K562 (cell line): Measurements from ENCODE around the gene SNX3. TPM values are rescaled to one million over a fixed set of nuclear protein-coding genes. Genes with fewer than 3 reads are reported as not detected.

Source experiments
- CBFA2T3 ChIP-seq: fragments of 450-650 bp; IDR thresholded peaks from 2 replicates; pipeline ENCODE4 v1.6.1; 2017
- DDX20 ChIP-seq: fragments of 450-650 bp; IDR thresholded peaks from 2 replicates; pipeline ENCODE4 v1.6.1; 2016; ENCODE audit warnings: missing genetic modification characterization, low read depth, mild to moderate bottlenecking, missing compliant biosample characterization, moderate library complexity
- DIDO1 ChIP-seq: fragments of 450-650 bp; IDR thresholded peaks from 2 replicates; pipeline ENCODE4 v1.6.1; 2016; ENCODE audit warnings: low read depth, missing biosample characterization, missing genetic modification characterization
- DLX4 ChIP-seq: fragments of 250-450 bp; sonication (Bioruptor Pico); IDR thresholded peaks from 2 replicates; pipeline ENCODE4 v1.6.1; 2021; ENCODE audit warnings: mild to moderate bottlenecking
- HEY1 ChIP-seq: fragments of 250-450 bp; sonication (Bioruptor Pico); IDR thresholded peaks from 2 replicates; pipeline ENCODE4 v1.5.0; 2020; ENCODE audit warnings: mild to moderate bottlenecking, moderate library complexity, borderline replicate concordance
- KAT2B ChIP-seq: IDR thresholded peaks from one replicate; pipeline ENCODE4 v1.6.1; 2012; ENCODE audit warnings: low read depth, mild to moderate bottlenecking, control low read depth, inconsistent platforms, low read length, moderate library complexity
- KDM5B ChIP-seq: fragments of 200-600 bp; sonication (generic); IDR thresholded peaks from 2 replicates; pipeline ENCODE4 v1.6.1; 2012; ENCODE audit warnings: low read depth, mild to moderate bottlenecking, moderate library complexity, low read length, control low read depth, inconsistent platforms; ENCODE audit not compliant: insufficient replicate concordance
- MECOM ChIP-seq: fragments of 250-450 bp; sonication (Bioruptor Pico); IDR thresholded peaks from 2 replicates; pipeline ENCODE4 v1.8.0; 2022; ENCODE audit warnings: inconsistent platforms
- MITF ChIP-seq: IDR thresholded peaks from 2 replicates; pipeline ENCODE4 v1.6.1; 2014; ENCODE audit warnings: antibody characterized with exemption
- NUFIP1 ChIP-seq: fragments of 450-650 bp; IDR thresholded peaks from 2 replicates; pipeline ENCODE4 v1.6.1; 2018; ENCODE audit not compliant: partially characterized antibody
- PHB ChIP-seq: fragments of 250-450 bp; sonication (Bioruptor Pico); IDR thresholded peaks from 2 replicates; pipeline ENCODE4 v1.5.0; 2021
- REST ChIP-seq, 2 experiments: fragments of 450-650 bp; formaldehyde crosslinking in 1 of 2; IDR thresholded peaks; 2 replicates each; pipeline versions ENCODE4 v1.4.0 to v1.6.1; 2014 to 2020; ENCODE audit warnings: mild to moderate bottlenecking in 2 of 2, borderline replicate concordance in 1 of 2, low read depth in 1 of 2
- SMC3 ChIP-seq: conservative IDR thresholded peaks from 2 replicates; pipeline ENCODE4 v1.6.1; 2011; ENCODE audit warnings: low read depth, low read length, improper control_type of control experiment; ENCODE audit not compliant: insufficient read depth
- TAF7 ChIP-seq: fragments of 450-650 bp; IDR thresholded peaks from 2 replicates; pipeline ENCODE4 v1.6.1; 2016; ENCODE audit warnings: missing genetic modification characterization, missing compliant biosample characterization
- TCF7 ChIP-seq: sonication (generic); IDR thresholded peaks from 2 replicates; pipeline ENCODE4 v1.6.1; 2016; ENCODE audit warnings: antibody characterized with exemption, borderline replicate concordance
- TCFL5 ChIP-seq: fragments of 250-450 bp; sonication (Bioruptor Pico); conservative IDR thresholded peaks from 2 replicates; pipeline ENCODE4 v1.6.1; 2021; ENCODE audit warnings: mild to moderate bottlenecking, moderate library complexity, matching md5 sums
- ZNF311 ChIP-seq: fragments of 250-450 bp; sonication (Bioruptor Pico); IDR thresholded peaks from 2 replicates; pipeline ENCODE4 v1.4.0; 2020; ENCODE audit warnings: mild to moderate bottlenecking, moderate library complexity
- polyA plus RNA-seq, 8 experiments: library from polyadenylated mRNA; depleted of rRNA in 4 of 8; stranded (reverse) in 5 of 8; unstranded in 3 of 8; fragments of >200 nt; fragmentation: Nextera tagmentation in 2 of 8; fragmentation: Illumina TruSeq in 1 of 8; extraction: Ambion mirVana in 2 of 8; extraction: Trizol in 1 of 8; gene quantifications; 2 replicates each; pipeline versions ENCODE4 v1.2.1 to v1.2.3, GENCODE V29; 2011 to 2014; ENCODE audit warnings: inconsistent platforms in 1 of 8, missing spikeins in 1 of 8
- total RNA-seq, 7 experiments: library from RNA; depleted of rRNA in 6 of 7; stranded (reverse); fragments of >200 nt in 6 of 7; fragmentation: Illumina TruSeq in 2 of 7; extraction: Trizol in 2 of 7; gene quantifications; 2 replicates each; pipeline versions ENCODE4 v1.2.1 to v1.2.3, GENCODE V29; 2011 to 2021; ENCODE audit warnings: low replicate concordance in 1 of 7

SNX3 gene
- total and polyA plus RNA-seq, 9 of the 15 experiments (the other 6 are each of a cell fraction or from before 2014, with no cell fraction given), result 48.9 to 410 (median 159) TPM

GRCh38 chr6:108260809-108261569 lies at the start of gene SNX3 (continued):
- peak; percentile 85 for TF ChIP-seq REST (IDR thresholded peaks at IDR 0.05; ENCODE audit: borderline replicate concordance)
- TF ChIP-seq REST (CRISPR knock-in tag; IDR thresholded peaks at IDR 0.05; ENCODE audit: low read depth), result peak; percentile 55; the same call in 1 of the 2 replicates
- 0 out of 2 replicates have a peak, but pooled peaks have one; percentile 32 for TF ChIP-seq TAF7 (tag)
- no peak; the same call in 1 of the 2 replicates for TF ChIP-seq SMC3
- no peak for TF ChIP-seq DLX4 (CRISPR knock-in tag)
- peak; percentile 81 for TF ChIP-seq KDM5B
- peak; percentile 99 for TF ChIP-seq MITF
- TF ChIP-seq PHB (CRISPR knock-in tag), result no peak
- TF ChIP-seq DIDO1 (tag), result peak; percentile 75
- no peak for TF ChIP-seq KAT2B
- TF ChIP-seq NUFIP1, result no peak
- TF ChIP-seq MECOM (CRISPR knock-in tag), result no peak
- TF ChIP-seq HEY1 (CRISPR knock-in tag), result no peak
- no peak for TF ChIP-seq TCFL5 (CRISPR knock-in tag)
- TF ChIP-seq CBFA2T3, result no peak
- TF ChIP-seq TCF7, result no peak
- no peak for TF ChIP-seq DDX20 (tag)
- no peak for TF ChIP-seq ZNF311 (CRISPR knock-in tag)
